ENCODE results near the gene ACTL7B.
"Not testable (repeated sequence)": the region's sequence is repeated elsewhere in the genome, so short reads cannot be mapped to it uniquely, and the experiment has no call there.

Gene ACTL7B

DNA sequence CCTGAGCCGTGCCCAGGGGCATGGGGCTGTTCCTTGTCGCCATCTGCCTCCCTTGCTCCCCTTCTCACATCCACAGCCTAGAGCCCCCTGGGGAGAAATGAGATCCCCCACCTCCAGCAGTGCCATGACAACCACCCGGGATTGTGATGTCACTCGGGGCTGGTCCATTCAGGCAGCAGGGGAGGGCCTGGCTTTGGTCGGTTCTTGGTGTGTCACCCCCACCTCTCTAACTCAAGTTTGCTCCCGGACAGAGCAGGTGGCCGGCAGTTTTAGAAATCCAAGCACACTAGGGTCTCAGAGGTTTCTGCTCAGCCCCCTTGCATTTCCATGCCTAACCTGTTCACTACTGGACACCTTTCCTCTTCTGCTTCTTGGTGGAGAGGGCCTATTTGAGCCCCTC is at the start of gene ACTL7B:
TSS of gene ACTL7B (minus strand) at position 99 of the 400 bp plus-strand sequence. CDS start at position 43, 56 bp downstream.
- H3K36me3 ChIP-seq (ENCODE audit: control insufficient read depth, insufficient read depth, low read length), result no peaks in the 10 kb centered on the region
- no peaks in the 10 kb centered on the region for H3K79me2 ChIP-seq
- H3K9ac ChIP-seq, result no peak within 1 kb of the TSS
- no peaks in the 10 kb centered on the region for H3K27me3 ChIP-seq (ENCODE audit: control insufficient read depth, insufficient read depth, low read length)
- no peak within 1 kb of the TSS for H3K27ac ChIP-seq
- no peak within 1 kb of the TSS for H3K4me3 ChIP-seq (ENCODE audit: low read depth, low read length)
- no peaks in the 10 kb centered on the region for H3K4me1 ChIP-seq
- no peak within 1 kb of the TSS for H2AFZ ChIP-seq
- H3K9me3 ChIP-seq (ENCODE audit: control insufficient read depth, low read length), result no peaks in the 10 kb centered on the region
- TF ChIP-seq CTCF (IDR thresholded peaks at IDR 0.05), result no peak
- H3K4me2 ChIP-seq (ENCODE audit: low read length), result no peak within 1 kb of the TSS

DNA sequence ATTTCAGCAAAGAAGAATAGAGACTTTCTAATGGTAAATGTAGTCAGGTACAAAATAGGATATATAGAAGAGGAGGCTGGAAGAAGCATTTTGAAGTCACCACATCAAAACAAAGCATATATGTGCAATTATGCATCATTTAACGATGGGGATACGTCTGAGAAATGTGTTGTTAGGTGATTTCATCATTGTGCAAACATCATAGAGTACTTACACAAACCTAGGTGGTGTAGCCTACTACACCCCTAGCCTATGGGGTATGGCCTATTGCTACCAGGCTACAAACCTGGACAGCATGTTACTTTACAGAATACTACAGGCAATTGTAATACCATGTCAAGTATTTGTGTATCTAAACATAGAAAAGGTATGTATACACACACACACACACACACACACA is 49.7 kb upstream of the ACTL7B start:
- H3K4me3 ChIP-seq (ENCODE audit: low read depth, low read length), result no peak overlapping the region
- H3K36me3 ChIP-seq (ENCODE audit: control insufficient read depth, insufficient read depth, low read length), result no peaks in the 10 kb centered on the region
- no peaks in the 10 kb centered on the region for H3K79me2 ChIP-seq
- H3K27me3 ChIP-seq (ENCODE audit: control insufficient read depth, insufficient read depth, low read length), result no peaks in the 10 kb centered on the region
- no peaks in the 10 kb centered on the region for H3K4me1 ChIP-seq
- H3K27ac ChIP-seq, result no peak overlapping the region
- no peak for TF ChIP-seq CTCF (IDR thresholded peaks at IDR 0.05)
- H3K9me3 ChIP-seq (ENCODE audit: control insufficient read depth, low read length), result no peaks in the 10 kb centered on the region
- H2AFZ ChIP-seq, result no peak overlapping the region
- no peak overlapping the region for H3K9ac ChIP-seq
- H3K4me2 ChIP-seq (ENCODE audit: low read length), result no peak overlapping the region

DNA sequence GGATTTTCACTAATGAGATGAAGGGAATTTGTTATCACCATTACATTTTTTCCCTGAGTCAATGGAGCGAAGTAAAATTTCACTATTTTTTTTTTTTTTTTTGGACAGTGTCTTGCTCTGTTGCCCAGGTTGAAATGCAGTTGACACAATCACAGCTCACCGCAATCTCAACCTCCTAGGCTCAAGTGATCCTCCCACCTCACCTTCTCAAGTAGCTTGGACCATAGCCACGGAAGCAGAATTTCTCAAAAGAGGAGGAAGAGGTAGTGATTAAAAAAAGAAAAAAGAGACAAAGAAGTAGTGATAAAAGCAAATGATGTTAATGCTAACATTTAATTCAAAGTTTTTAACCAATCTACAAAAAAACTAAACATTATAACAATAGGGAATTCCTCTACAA is 48.4 kb upstream of the ACTL7B start:
- no peaks in the 10 kb centered on the region for H3K4me1 ChIP-seq

DNA sequence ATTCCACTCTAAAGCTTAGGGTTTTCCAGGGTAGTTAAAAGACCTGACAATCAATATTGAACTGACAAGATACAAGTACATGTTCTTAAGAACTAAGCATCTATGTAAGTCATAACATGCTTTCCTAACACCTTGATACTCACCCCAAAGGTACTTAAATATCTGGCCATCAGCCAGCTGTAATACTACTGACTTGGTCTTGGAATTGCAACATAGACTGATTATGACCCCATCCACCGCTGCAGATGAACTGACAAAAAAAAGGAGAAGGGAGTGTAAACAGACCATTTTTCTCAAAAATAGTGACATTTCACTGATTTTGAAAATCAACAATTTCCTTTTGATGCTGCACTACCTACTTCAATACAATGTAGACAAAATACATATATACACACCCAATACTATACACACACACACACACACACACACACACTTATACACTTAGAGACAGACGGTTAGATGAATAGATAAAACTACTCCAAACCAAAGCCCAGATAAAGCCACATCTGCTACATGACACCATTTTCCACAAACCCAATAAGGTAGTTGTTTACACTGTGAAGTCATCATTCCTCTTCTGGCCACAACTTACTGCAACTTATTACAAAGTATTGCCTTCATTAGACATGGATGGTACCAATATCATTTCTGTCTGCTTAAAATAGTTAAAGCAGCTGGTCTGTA is 47.8 kb upstream of the ACTL7B start:
- H2AFZ ChIP-seq, result no peak overlapping the region
- no peak overlapping the region for H3K27ac ChIP-seq
- H3K4me1 ChIP-seq, result no peaks in the 10 kb centered on the region
- TF ChIP-seq CTCF (IDR thresholded peaks at IDR 0.05), result no peak
- no peaks in the 10 kb centered on the region for H3K9me3 ChIP-seq (ENCODE audit: control insufficient read depth, low read length)
- no peaks in the 10 kb centered on the region for H3K79me2 ChIP-seq
- no peaks in the 10 kb centered on the region for H3K36me3 ChIP-seq (ENCODE audit: control insufficient read depth, insufficient read depth, low read length)
- H3K9ac ChIP-seq, result no peak overlapping the region
- no peaks in the 10 kb centered on the region for H3K27me3 ChIP-seq (ENCODE audit: control insufficient read depth, insufficient read depth, low read length)
- H3K4me3 ChIP-seq (ENCODE audit: low read depth, low read length), result no peak overlapping the region
- H3K4me2 ChIP-seq (ENCODE audit: low read length), result no peak overlapping the region

More for the DNA sequence above, 48.4 kb upstream of the ACTL7B start:
- H3K4me2 ChIP-seq (ENCODE audit: low read length), result no peak overlapping the region
- H3K4me3 ChIP-seq (ENCODE audit: low read depth, low read length), result no peak overlapping the region
- H2AFZ ChIP-seq, result no peak overlapping the region
- H3K9me3 ChIP-seq (ENCODE audit: control insufficient read depth, low read length), result no peaks in the 10 kb centered on the region
- H3K27ac ChIP-seq, result no peak overlapping the region
- no peak overlapping the region for H3K9ac ChIP-seq
- TF ChIP-seq CTCF (IDR thresholded peaks at IDR 0.05), result no peak
- no peaks in the 10 kb centered on the region for H3K27me3 ChIP-seq (ENCODE audit: control insufficient read depth, insufficient read depth, low read length)
- no peaks in the 10 kb centered on the region for H3K79me2 ChIP-seq
- H3K36me3 ChIP-seq (ENCODE audit: control insufficient read depth, insufficient read depth, low read length), result no peaks in the 10 kb centered on the region

GRCh38 chr9:108900176-108900575 is 44.4 kb upstream of the ACTL7B start:
- no peak overlapping the region for H3K9ac ChIP-seq
- H3K36me3 ChIP-seq (ENCODE audit: control insufficient read depth, insufficient read depth, low read length), result no peaks in the 10 kb centered on the region
- no peak overlapping the region for H3K4me3 ChIP-seq (ENCODE audit: low read depth, low read length)

DNA sequence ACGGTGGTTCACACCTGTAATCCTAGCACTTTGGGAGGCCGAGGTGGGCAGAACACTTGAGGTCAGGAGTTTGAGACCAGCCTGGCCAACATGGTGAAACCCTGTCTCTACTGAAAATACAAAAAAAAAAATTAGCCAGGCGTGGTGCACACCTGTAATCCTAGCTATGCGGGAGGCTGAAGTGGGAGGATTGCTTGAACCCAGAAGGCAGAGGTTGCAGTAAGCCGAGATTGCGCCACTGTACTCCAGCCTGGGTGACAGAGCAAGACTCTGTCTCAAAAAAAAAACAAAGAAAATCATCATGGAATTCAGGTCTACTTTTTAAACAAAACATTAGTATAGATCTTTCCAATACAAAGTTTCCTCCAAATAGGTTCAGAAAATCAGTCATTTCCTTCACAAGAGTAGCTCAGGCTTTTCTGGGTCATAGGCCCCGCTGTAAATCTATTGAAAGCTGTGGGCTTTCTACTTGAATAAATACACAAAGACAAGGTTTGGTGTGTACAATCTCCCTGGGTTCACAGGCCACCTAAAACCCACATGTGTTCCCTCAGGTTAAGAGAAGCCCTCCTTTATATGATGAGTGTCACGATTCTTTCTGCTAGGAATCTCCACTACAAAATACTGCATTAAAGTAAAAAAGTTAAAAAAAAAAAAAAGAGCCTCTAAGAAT is 43.4 kb upstream of the ACTL7B start:
- H3K4me1 ChIP-seq; H3K4me2 ChIP-seq (ENCODE audit: low read length); H3K79me2 ChIP-seq; H3K4me3 ChIP-seq (ENCODE audit: low read depth, low read length); H3K9ac ChIP-seq; H3K9me3 ChIP-seq (ENCODE audit: control insufficient read depth, low read length); H3K27me3 ChIP-seq (ENCODE audit: control insufficient read depth, insufficient read depth, low read length); H2AFZ ChIP-seq; H3K36me3 ChIP-seq (ENCODE audit: control insufficient read depth, insufficient read depth, low read length); H3K27ac ChIP-seq: not testable (repeated sequence)

More at GRCh38 chr9:108900176-108900575, 44.4 kb upstream of the ACTL7B start:
- H3K4me1 ChIP-seq, result no peaks in the 10 kb centered on the region
- no peak overlapping the region for H2AFZ ChIP-seq
- no peak overlapping the region for H3K4me2 ChIP-seq (ENCODE audit: low read length)
- H3K27me3 ChIP-seq (ENCODE audit: control insufficient read depth, insufficient read depth, low read length), result no peaks in the 10 kb centered on the region
- no peaks in the 10 kb centered on the region for H3K9me3 ChIP-seq (ENCODE audit: control insufficient read depth, low read length)
- H3K79me2 ChIP-seq, result no peaks in the 10 kb centered on the region
- no peak for TF ChIP-seq CTCF (IDR thresholded peaks at IDR 0.05)
- H3K27ac ChIP-seq, result no peak overlapping the region

Data from parathyroid adenoma (tissue), 2 donors.